Activated CD8-positive, alpha-beta T cell treated with anti-CD3 and anti-CD28 coated beads for 36 hours (primary cell): ENCODE measurements around the gene ROMO1. TPM values are rescaled to one million over a fixed set of nuclear protein-coding genes. Genes with fewer than 3 reads are reported as not detected.

Experiments
- ATAC-seq: fragments of 200-7000 bp; cut with Tn5 transposase; one replicate; pipeline ENCODE4 v1.10.0; 2021; ENCODE audit warnings: mild to moderate bottlenecking, moderate library complexity
- CTCF ChIA-PET: fragments of 350-600 bp; sonication (Branson Sonifier 250); formaldehyde crosslinking; loops from one replicate; lab custom pipeline; 2021; ENCODE audit warnings: antibody characterized with exemption; lab: Charles Lee
- POLR2A ChIA-PET: fragments of 350-600 bp; sonication (Branson Sonifier 250); formaldehyde crosslinking; loops from one replicate; lab custom pipeline; 2021; ENCODE audit warnings: antibody characterized with exemption; lab: Charles Lee
- DNase-seq: peaks from one replicate; pipeline ENCODE4 v3.0.0-alpha.2; 2020
- H3K27ac Mint-ChIP-seq: one replicate; pipeline ENCODE4 v1.8.0; 2021; ENCODE audit warnings: mild to moderate bottlenecking, mixed read lengths
- H3K27me3 Mint-ChIP-seq: one replicate; pipeline ENCODE4 v1.8.0; 2021; ENCODE audit warnings: mixed read lengths
- H3K36me3 Mint-ChIP-seq: one replicate; pipeline ENCODE4 v1.8.0; 2021; ENCODE audit warnings: low read depth, mixed read lengths
- H3K4me1 Mint-ChIP-seq: one replicate; pipeline ENCODE4 v1.8.0; 2021; ENCODE audit warnings: low read depth, mixed read lengths
- H3K4me3 Mint-ChIP-seq: one replicate; pipeline ENCODE4 v1.8.0; 2021; ENCODE audit warnings: mild to moderate bottlenecking, moderate library complexity, mixed read lengths
- H3K9me3 Mint-ChIP-seq: one replicate; pipeline ENCODE4 v1.8.0; 2021; ENCODE audit warnings: mixed read lengths
- CTCF ChIP-seq: fragments of 200-600 bp; IDR thresholded peaks from one replicate; pipeline ENCODE4 v1.8.0; 2022; ENCODE audit warnings: antibody characterized with exemption, mild to moderate bottlenecking
- intact Hi-C: fragments of 100-400 bp; cut with micrococcal nuclease; formaldehyde crosslinking; loops from one replicate; pipeline ENCODE4 v1.10.0; 2022
- total RNA-seq, 2 experiments: library from RNA; stranded (reverse); gene quantifications; one replicate each; pipeline ENCODE4 v1.2.3, GENCODE V29; 2021

ROMO1 gene
- total RNA-seq, 2 experiments from 2014 or later: 146 to 148 TPM

- DNase-seq (no peak), ATAC-seq (no peak)
- CTCF ChIA-PET: interaction anchor here (1.0 to 1.4 kb wide), 2 partner anchors 11 to 22 kb away, joined by 3 to 4 read pairs; no protein-coding TSS in a partner anchor
- no peak for TF ChIP-seq CTCF
- peak overlapping the region; percentile 52 for H3K27ac Mint-ChIP-seq
- intact Hi-C loops: no loop called here
- no peaks in the 10 kb centered on the region for H3K27me3 Mint-ChIP-seq
- no peak overlapping the region for H3K4me3 Mint-ChIP-seq
- peaks cover 41% of the 10 kb centered on the region for H3K4me1 Mint-ChIP-seq
- POLR2A ChIA-PET: interaction anchor here (35.7 to 36.9 kb wide), 2 partner anchors 2 to 9 kb away, joined by 1214 read pairs; partner anchors contain the start of genes NFS1, RBM39 and ROMO1
- peaks cover 77% of the 10 kb centered on the region for H3K36me3 Mint-ChIP-seq
- H3K9me3 Mint-ChIP-seq: no peaks in the 10 kb centered on the region
These were observed 25.4 kb downstream of the ROMO1 start for GRCh38 chr20:35724321-35725230.

GRCh38 chr20:35726842-35727711, 27.9 kb downstream of the ROMO1 start:
- TF ChIP-seq CTCF: no peak
- H3K4me3 Mint-ChIP-seq: no peak overlapping the region
- H3K4me1 Mint-ChIP-seq: peaks cover 45% of the 10 kb centered on the region
- peaks cover 74% of the 10 kb centered on the region for H3K36me3 Mint-ChIP-seq
- H3K9me3 Mint-ChIP-seq: no peaks in the 10 kb centered on the region
- no peak for ATAC-seq
- no peak for DNase-seq
- CTCF ChIA-PET: interaction anchor here (0.5 kb wide), 1 partner anchor 50 kb away, joined by 3 read pairs; no protein-coding TSS in a partner anchor
- H3K27ac Mint-ChIP-seq: peak overlapping the region; percentile 57
- no peaks in the 10 kb centered on the region for H3K27me3 Mint-ChIP-seq
- POLR2A ChIA-PET: interaction anchor here (1.6 to 36.9 kb wide), 3 partner anchors 0 to 43 kb away, joined by 4 to 1214 read pairs (median 1214); partner anchors contain the start of genes NFS1, RBM39 and ROMO1
- intact Hi-C loops: no loop called here

- TF ChIP-seq CTCF: no peak
- no peaks in the 10 kb centered on the region for H3K27me3 Mint-ChIP-seq
- ChIA-PET CTCF (interaction anchor here (1.6 to 3.3 kb wide), 2 partner anchors 10 to 13 kb away, joined by 7 to 11 read pairs; partner anchors contain the start of gene RBM39), POLR2A (interaction anchor here (1.0 to 36.9 kb wide), 4 partner anchors 2 to 157 kb away, joined by 3 to 1214 read pairs (median 608); partner anchors contain the start of genes NFS1, RBM39 and ROMO1)
- no peaks in the 10 kb centered on the region for H3K9me3 Mint-ChIP-seq
- intact Hi-C loops: no loop called here
- peaks cover 53% of the 10 kb centered on the region for H3K4me1 Mint-ChIP-seq
- no peak for DNase-seq
- ATAC-seq: no peak
- peaks cover 76% of the 10 kb centered on the region for H3K36me3 Mint-ChIP-seq
- no peak overlapping the region for H3K4me3 Mint-ChIP-seq
- H3K27ac Mint-ChIP-seq: peak overlapping the region; percentile 3
These were observed 30.1 kb downstream of the ROMO1 start for GRCh38 chr20:35729283-35729807.

- Mint-ChIP-seq H3K27ac (peak overlapping the region; percentile 12), H3K9me3 (no peaks in the 10 kb centered on the region), H3K4me3 (no peak overlapping the region), H3K4me1 (peaks cover 53% of the 10 kb centered on the region), H3K36me3 (peaks cover 76% of the 10 kb centered on the region), H3K27me3 (no peaks in the 10 kb centered on the region)
- no peak for ATAC-seq
- CTCF ChIA-PET: interaction anchor here (1.1 to 3.3 kb wide), 5 partner anchors 11 to 154 kb away, joined by 3 to 11 read pairs (median 4); partner anchors contain the start of genes PHF20 and RBM39
- DNase-seq: no peak
- POLR2A ChIA-PET: interaction anchor here (1.3 to 36.9 kb wide), 4 partner anchors 3 to 157 kb away, joined by 3 to 1214 read pairs (median 776); partner anchors contain the start of genes NFS1, PHF20, RBM39 and ROMO1
- intact Hi-C loops: loop anchor here (5.0 kb wide), 1 partner anchor 33 kb away; the partner anchor contains the start of genes NFS1 and ROMO1
- TF ChIP-seq CTCF: no peak
These were observed 30.8 kb downstream of the ROMO1 start for GRCh38 chr20:35729836-35730582.
